ENCODE measurements around the gene DCDC2. TPM values are rescaled to one million over a fixed set of nuclear protein-coding genes. Genes with fewer than 3 reads are reported as not detected.
"Not testable (repeated sequence)": the region's sequence is repeated elsewhere in the genome, so short reads cannot be mapped to it uniquely, and the experiment has no call there.

DCDC2 gene
- total RNA-seq, 4 donors from 2014 or later: 0.29 to 0.64 (median 0.42) TPM

DNA sequence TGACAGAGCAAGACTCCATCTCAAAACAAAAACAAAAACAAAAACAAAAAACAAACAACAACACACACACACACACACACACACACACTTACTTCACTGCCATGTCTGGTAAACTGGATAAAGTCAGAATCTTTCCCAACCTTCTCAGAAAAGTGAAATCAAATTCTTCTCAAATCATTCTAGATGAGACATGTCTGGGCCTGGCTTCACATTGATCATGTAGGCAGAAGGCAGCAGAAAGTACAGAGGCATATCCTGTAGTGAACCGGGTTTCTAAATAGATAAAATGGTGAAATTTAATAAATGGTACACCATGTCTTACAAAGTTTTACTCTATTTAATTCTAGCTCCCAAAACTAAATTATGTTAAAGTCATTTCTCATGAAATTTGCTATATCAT is 30.0 kb upstream of the DCDC2 start:
- Histone ChIP-seq H3K4me1 (no peaks in the 10 kb centered on the region), H3K27me3 (no peaks in the 10 kb centered on the region), H3K9me3 (no peaks in the 10 kb centered on the region), H3K27ac (no peak overlapping the region), H3K36me3 (no peaks in the 10 kb centered on the region), H3K4me3 (no peak overlapping the region)
- intact Hi-C loops (cut with DNase I; ENCODE audit: low total_unique reads): no loop called here
- TF ChIP-seq POLR2A (IDR thresholded peaks at IDR 0.05): no peak
- TF ChIP-seq, protein P1, sequence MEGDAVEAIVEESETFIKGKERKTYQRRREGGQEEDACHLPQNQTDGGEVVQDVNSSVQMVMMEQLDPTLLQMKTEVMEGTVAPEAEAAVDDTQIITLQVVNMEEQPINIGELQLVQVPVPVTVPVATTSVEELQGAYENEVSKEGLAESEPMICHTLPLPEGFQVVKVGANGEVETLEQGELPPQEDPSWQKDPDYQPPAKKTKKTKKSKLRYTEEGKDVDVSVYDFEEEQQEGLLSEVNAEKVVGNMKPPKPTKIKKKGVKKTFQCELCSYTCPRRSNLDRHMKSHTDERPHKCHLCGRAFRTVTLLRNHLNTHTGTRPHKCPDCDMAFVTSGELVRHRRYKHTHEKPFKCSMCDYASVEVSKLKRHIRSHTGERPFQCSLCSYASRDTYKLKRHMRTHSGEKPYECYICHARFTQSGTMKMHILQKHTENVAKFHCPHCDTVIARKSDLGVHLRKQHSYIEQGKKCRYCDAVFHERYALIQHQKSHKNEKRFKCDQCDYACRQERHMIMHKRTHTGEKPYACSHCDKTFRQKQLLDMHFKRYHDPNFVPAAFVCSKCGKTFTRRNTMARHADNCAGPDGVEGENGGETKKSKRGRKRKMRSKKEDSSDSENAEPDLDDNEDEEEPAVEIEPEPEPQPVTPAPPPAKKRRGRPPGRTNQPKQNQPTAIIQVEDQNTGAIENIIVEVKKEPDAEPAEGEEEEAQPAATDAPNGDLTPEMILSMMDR (IDR thresholded peaks at IDR 0.05 in 4 of 5, conservative IDR thresholded peaks at IDR 0.05 in 1 of 5): no peak
- ATAC-seq: no peak
- in situ Hi-C loops (cut with MboI; ENCODE audit: low sequenced_read_pairs in 4 of 4): loop anchor here in 2 of 4 donors (10.0 to 25.0 kb wide), 2 partner anchors 101 to 103 kb away; no protein-coding TSS in a partner anchor
- no peak for DNase-seq

DNA sequence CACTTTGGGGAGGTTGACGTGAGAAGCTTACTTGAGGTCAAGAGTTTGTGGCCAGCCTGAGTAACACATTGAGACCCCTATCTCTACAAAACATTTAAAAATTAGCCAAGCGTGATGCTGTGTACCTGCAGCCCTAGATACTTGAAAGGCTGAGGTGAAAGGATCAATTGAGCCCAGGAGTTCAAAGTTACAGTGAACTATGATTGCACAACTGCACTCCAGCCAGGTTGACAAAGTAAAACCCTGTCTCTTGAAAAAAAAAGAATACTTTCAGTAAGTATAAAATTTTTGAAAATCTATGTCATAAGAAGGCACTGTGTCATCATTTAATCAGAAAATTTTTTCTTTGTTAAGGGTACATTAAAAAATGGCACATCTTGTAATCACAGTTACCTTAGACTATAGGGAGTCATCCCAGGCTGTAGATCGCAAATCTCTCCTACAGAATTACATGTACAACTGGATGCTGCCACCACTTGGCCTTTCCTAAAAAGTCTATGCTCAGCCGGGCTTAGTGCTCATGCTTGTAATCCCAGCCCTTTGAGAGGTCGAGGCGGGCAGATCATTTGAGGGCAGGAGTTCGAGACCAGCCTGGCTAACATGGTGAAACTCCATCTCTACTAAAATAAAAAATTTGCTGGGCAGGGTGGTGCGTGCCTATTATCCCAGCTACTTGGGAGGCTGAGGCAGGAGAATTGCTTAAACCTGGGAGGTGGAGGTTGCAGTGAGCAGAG is 27.8 kb upstream of the DCDC2 start:
- intact Hi-C loops (cut with DNase I; ENCODE audit: low total_unique reads): no loop called here
- in situ Hi-C loops (cut with MboI; ENCODE audit: low sequenced_read_pairs in 4 of 4): loop anchor here in 2 of 4 donors (10.0 to 25.0 kb wide), 2 partner anchors 98 to 101 kb away; no protein-coding TSS in a partner anchor
- TF ChIP-seq, protein P1 (IDR thresholded peaks at IDR 0.05 in 4 of 5, conservative IDR thresholded peaks at IDR 0.05 in 1 of 5): no peak
- TF ChIP-seq POLR2A (IDR thresholded peaks at IDR 0.05): no peak

DNA sequence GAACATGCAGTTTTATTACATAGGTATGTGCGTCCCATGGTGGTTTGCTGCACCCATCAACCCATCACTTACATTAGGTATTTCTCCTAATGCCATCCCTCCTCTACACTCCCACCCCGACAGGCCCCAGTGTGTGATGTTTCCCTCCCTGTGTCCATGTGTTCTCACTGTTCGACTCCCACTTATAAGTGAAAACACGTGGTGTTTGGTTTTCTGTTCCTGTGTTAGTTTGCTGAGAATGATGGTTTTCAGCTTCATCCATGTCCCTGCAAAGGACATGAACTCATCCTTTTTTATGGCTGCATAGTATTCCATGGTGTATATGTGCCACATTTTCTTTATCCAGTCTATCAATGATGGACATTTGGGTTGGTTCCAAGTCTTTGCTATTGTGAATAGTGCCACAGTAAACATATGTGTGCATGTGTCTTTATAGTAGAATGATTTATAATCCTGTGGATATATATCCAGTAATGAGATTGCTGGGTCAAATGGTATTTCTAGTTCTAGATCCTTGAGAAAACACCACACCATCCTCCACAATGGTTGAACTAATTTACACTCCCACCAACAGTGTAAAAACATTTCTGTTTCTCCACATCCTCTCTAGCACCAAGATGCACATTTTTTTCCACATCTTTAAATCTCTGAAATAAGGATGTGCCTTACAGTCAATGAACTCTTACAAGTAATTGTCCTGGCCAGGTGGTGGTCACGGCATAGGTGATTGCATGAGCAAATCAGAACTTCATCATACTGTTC is 26.7 kb upstream of the DCDC2 start:
- H3K27me3 ChIP-seq; H3K9me3 ChIP-seq; intact Hi-C loops (cut with DNase I; ENCODE audit: low total_unique reads); H3K4me1 ChIP-seq; H3K36me3 ChIP-seq; H3K27ac ChIP-seq; H3K4me3 ChIP-seq; DNase-seq; ATAC-seq: not testable (repeated sequence)
- in situ Hi-C loops (cut with MboI; ENCODE audit: low sequenced_read_pairs in 4 of 4): loop anchor here in 2 of 4 donors (10.0 to 25.0 kb wide), 2 partner anchors 97 to 100 kb away; no protein-coding TSS in a partner anchor

More for the DNA sequence above, 27.8 kb upstream of the DCDC2 start:
- DNase-seq (no peak), ATAC-seq (no peak)
- H3K27me3 ChIP-seq: no peaks in the 10 kb centered on the region
- H3K4me3 ChIP-seq: no peak overlapping the region
- no peaks in the 10 kb centered on the region for H3K36me3 ChIP-seq
- H3K9me3 ChIP-seq: no peaks in the 10 kb centered on the region
- no peaks in the 10 kb centered on the region for H3K4me1 ChIP-seq
- H3K27ac ChIP-seq: no peak overlapping the region

DNA sequence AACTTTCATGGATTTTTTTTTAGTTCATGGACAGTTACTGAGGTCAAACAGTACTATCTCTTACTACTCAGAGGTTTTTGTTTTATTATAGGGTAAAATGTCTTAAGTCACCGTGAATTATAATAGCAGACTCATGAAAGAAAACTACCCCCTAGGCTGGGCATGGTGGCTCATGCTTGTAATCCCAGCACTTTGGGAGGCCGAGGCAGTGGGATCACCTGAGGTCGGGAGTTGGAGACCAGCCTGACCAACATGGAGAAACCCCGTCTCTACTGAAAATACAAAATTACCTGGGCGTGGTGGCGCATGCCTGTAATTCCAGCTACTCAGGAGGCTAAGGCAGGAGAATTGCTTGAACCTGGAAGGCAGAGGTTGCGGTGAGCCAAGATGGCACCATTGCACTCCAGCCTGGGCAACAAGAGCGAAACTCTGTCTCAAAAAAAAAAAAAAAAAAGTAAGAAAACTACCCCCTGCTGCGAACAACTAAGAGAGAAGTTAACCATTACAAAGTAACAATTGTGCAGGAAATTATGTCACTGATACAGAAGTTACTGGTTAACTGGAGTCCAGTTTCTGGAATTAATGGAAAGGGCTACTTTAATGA is 25.1 kb upstream of the DCDC2 start:
- H3K4me3 ChIP-seq; H3K27me3 ChIP-seq; H3K27ac ChIP-seq; intact Hi-C loops (cut with DNase I; ENCODE audit: low total_unique reads); H3K9me3 ChIP-seq; DNase-seq; H3K36me3 ChIP-seq; H3K4me1 ChIP-seq; ATAC-seq: not testable (repeated sequence)
- in situ Hi-C loops (cut with MboI; ENCODE audit: low sequenced_read_pairs in 4 of 4): loop anchor here in 2 of 4 donors (10.0 to 25.0 kb wide), 2 partner anchors 96 to 98 kb away; no protein-coding TSS in a partner anchor

DNA sequence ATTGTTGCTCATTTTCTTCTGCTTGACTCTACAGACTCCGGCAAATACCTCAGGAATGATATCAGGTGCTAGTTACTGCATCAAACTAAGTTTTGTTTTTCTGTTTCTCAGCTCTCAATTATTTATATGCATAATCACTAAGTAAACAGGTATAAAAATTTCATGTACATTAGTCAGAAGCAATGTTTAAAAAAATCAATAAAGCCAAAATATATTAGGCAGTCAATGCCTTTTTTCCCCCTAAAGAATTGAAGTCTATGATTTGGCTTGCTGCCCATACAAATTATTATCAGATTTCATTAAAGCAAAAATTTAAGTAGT is 24.3 kb upstream of the DCDC2 start:
- Histone ChIP-seq H3K4me3 (no peak overlapping the region), H3K27ac (no peak overlapping the region), H3K27me3 (no peaks in the 10 kb centered on the region), H3K9me3 (no peaks in the 10 kb centered on the region), H3K36me3 (no peaks in the 10 kb centered on the region), H3K4me1 (no peaks in the 10 kb centered on the region)
- in situ Hi-C loops (cut with MboI; ENCODE audit: low sequenced_read_pairs in 4 of 4): loop anchor here in 2 of 4 donors (10.0 to 25.0 kb wide), 2 partner anchors 95 to 97 kb away; no protein-coding TSS in a partner anchor
- DNase-seq (no peak), ATAC-seq (no peak)
- intact Hi-C loops (cut with DNase I; ENCODE audit: low total_unique reads): no loop called here
- no peak for TF ChIP-seq POLR2A (IDR thresholded peaks at IDR 0.05)
- TF ChIP-seq, protein P1 (IDR thresholded peaks at IDR 0.05 in 4 of 5, conservative IDR thresholded peaks at IDR 0.05 in 1 of 5): no peak

Data from gastrocnemius medialis (tissue), 4 donors.